Testis (tissue), 2 donors: Measurements from ENCODE around the gene SUN1.

Experiments used
- POLR2A ChIP-seq: fragments of 450-650 bp; IDR thresholded peaks from one replicate; pipeline ENCODE4 v1.6.1; 2017; ENCODE audit warnings: antibody characterized with exemption, mild to moderate bottlenecking, moderate library complexity
- TF ChIP-seq, protein P1 (sequence below), 3 experiments: fragments of 450-650 bp in 2 of 3; fragments of 200-600 bp in 1 of 3; sonication (generic) in 1 of 3; IDR thresholded peaks; one replicate each; pipeline ENCODE4 v1.5.1; 2016 to 2019; ENCODE audit warnings: antibody characterized with exemption in 3 of 3, mild to moderate bottlenecking in 2 of 3, moderate library complexity in 1 of 3

DNA sequence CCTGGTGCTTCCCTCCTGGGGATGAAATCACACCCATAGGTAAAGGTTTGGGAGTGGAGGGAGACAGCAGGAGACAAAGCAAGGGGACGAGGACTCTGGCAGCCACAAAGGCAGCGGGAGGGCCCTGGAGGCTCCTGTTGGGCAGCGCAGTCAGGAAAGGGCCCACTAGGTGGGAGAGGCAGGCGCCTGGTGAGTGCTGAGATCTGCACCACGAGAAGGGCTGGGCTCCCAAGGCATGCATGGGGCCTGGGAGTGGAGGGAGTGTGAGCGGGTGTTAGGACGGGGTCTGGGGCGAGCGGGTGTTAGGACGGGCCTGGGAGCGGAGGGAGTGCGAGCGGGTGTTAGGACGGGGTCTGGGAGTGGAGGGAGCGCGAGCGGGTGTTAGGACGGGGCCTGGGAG, 57.1 kb downstream of the SUN1 start:
- TF ChIP-seq, protein P1, sequence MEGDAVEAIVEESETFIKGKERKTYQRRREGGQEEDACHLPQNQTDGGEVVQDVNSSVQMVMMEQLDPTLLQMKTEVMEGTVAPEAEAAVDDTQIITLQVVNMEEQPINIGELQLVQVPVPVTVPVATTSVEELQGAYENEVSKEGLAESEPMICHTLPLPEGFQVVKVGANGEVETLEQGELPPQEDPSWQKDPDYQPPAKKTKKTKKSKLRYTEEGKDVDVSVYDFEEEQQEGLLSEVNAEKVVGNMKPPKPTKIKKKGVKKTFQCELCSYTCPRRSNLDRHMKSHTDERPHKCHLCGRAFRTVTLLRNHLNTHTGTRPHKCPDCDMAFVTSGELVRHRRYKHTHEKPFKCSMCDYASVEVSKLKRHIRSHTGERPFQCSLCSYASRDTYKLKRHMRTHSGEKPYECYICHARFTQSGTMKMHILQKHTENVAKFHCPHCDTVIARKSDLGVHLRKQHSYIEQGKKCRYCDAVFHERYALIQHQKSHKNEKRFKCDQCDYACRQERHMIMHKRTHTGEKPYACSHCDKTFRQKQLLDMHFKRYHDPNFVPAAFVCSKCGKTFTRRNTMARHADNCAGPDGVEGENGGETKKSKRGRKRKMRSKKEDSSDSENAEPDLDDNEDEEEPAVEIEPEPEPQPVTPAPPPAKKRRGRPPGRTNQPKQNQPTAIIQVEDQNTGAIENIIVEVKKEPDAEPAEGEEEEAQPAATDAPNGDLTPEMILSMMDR (IDR thresholded peaks at IDR 0.05), result no peak
- no peak for TF ChIP-seq POLR2A
